Smooth muscle cell (in vitro differentiated cells): ENCODE data around the gene ACSL6. TPM values are rescaled to one million over a fixed set of nuclear protein-coding genes. Genes with fewer than 3 reads are reported as not detected.

Experiments
- DNase-seq: peaks from one replicate; lab custom pipeline; 2025; ENCODE audit not compliant: unreplicated experiment; lab: John Stamatoyannopoulos, UW
- H2AFZ ChIP-seq: fragments of 200-600 bp; sonication (generic); 2 replicates; pipeline ENCODE4 v1.6.0; 2016; ENCODE audit warnings: antibody characterized with exemption, low read depth, mild to moderate bottlenecking
- H3F3A ChIP-seq: fragments of 200-600 bp; sonication (generic); 2 replicates; pipeline ENCODE4 v1.6.0; 2017; ENCODE audit warnings: antibody characterized with exemption, low read depth
- H3K27ac ChIP-seq: fragments of 200-600 bp; sonication (generic); 2 replicates; pipeline ENCODE4 v1.5.1; 2016; ENCODE audit warnings: low read depth, mild to moderate bottlenecking
- H3K27me3 ChIP-seq: fragments of 200-600 bp; sonication (generic); 2 replicates; pipeline ENCODE4 v1.6.1; 2016; ENCODE audit warnings: low read depth, mild to moderate bottlenecking
- H3K36me3 ChIP-seq: fragments of 200-600 bp; sonication (generic); 2 replicates; pipeline ENCODE4 v1.5.1; 2016; ENCODE audit warnings: low read depth
- H3K4me1 ChIP-seq: fragments of 200-600 bp; sonication (generic); 2 replicates; pipeline ENCODE4 v1.5.1; 2016; ENCODE audit warnings: low read depth
- H3K4me2 ChIP-seq: fragments of 200-600 bp; sonication (generic); 2 replicates; pipeline ENCODE4 v1.6.0; 2016; ENCODE audit warnings: mild to moderate bottlenecking
- H3K4me3 ChIP-seq: fragments of 200-600 bp; sonication (generic); 2 replicates; pipeline ENCODE4 v1.5.1; 2016; ENCODE audit warnings: mild to moderate bottlenecking
- H3K79me2 ChIP-seq: fragments of 200-600 bp; sonication (generic); 2 replicates; pipeline ENCODE4 v1.6.0; 2016; ENCODE audit warnings: low read depth, mild to moderate bottlenecking
- H3K9ac ChIP-seq: fragments of 200-600 bp; sonication (generic); 2 replicates; pipeline ENCODE4 v1.6.0; 2016; ENCODE audit warnings: low read depth
- H3K9me3 ChIP-seq: fragments of 200-600 bp; sonication (generic); replicated peaks from 2 replicates; pipeline ENCODE4 v1.5.1; 2016; ENCODE audit warnings: low read depth
- H4K20me1 ChIP-seq: fragments of 200-600 bp; sonication (generic); 2 replicates; pipeline ENCODE4 v1.6.0; 2016; ENCODE audit warnings: low read depth
- WGBS: methylation state at CpG from one replicate; pipeline ENCODE4 v1.1.7; 2016; ENCODE audit warnings: low lambda C conversion rate; 5-methylcytosine and 5-hydroxymethylcytosine counted together
- polyA plus RNA-seq: library from polyadenylated mRNA; unstranded; fragments of >200 nt; fragmentation: Nextera tagmentation; extraction: Ambion mirVana; gene quantifications from 2 replicates; pipeline ENCODE4 v1.2.1, GENCODE V29; 2016
- total RNA-seq: library from RNA; depleted of rRNA; stranded (reverse); fragments of >200 nt; gene quantifications from 2 replicates; pipeline ENCODE4 v1.2.3, GENCODE V29; 2014
- TF ChIP-seq, protein P1 (sequence below): fragments of 200-600 bp; sonication (generic); IDR thresholded peaks from 2 replicates; pipeline ENCODE4 v1.5.1; 2017; ENCODE audit warnings: borderline replicate concordance, mild to moderate bottlenecking, antibody characterized with exemption; ENCODE audit not compliant: insufficient read depth, poor library complexity, severe bottlenecking

Gene ACSL6
- total and polyA plus RNA-seq, 2 experiments from 2014 or later = not detected

DNA sequence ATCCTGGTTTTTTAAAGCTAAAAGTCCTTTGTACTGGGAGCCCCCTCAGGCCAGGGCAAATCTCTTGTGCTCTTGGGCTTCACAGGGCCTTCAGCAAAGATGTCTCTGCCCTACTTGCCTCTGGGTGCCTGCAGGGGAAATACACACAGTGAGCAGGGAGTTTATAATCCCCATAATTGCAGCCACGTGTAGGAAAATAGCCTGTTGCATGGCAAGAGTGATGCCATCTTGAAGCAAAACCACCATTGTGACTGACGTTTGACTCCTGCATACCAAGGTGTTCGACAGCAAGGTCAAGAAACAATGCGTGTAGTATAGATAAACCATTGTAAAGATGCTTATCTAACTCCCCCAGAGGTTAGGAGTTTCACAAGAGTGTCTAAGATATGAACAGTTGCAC, 37.6 kb upstream of the ACSL6 start:
- TF ChIP-seq, protein P1, sequence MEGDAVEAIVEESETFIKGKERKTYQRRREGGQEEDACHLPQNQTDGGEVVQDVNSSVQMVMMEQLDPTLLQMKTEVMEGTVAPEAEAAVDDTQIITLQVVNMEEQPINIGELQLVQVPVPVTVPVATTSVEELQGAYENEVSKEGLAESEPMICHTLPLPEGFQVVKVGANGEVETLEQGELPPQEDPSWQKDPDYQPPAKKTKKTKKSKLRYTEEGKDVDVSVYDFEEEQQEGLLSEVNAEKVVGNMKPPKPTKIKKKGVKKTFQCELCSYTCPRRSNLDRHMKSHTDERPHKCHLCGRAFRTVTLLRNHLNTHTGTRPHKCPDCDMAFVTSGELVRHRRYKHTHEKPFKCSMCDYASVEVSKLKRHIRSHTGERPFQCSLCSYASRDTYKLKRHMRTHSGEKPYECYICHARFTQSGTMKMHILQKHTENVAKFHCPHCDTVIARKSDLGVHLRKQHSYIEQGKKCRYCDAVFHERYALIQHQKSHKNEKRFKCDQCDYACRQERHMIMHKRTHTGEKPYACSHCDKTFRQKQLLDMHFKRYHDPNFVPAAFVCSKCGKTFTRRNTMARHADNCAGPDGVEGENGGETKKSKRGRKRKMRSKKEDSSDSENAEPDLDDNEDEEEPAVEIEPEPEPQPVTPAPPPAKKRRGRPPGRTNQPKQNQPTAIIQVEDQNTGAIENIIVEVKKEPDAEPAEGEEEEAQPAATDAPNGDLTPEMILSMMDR = no peak
- WGBS = 61% methylated on average over 4 of the region's 4 CpGs
- H3K27me3 ChIP-seq = no peaks in the 10 kb centered on the region
- no peak overlapping the region for H3K9ac ChIP-seq
- no peak overlapping the region for H3K4me3 ChIP-seq
- H4K20me1 ChIP-seq = no peaks in the 10 kb centered on the region
- no peak overlapping the region for H3K27ac ChIP-seq
- no peak for DNase-seq
- H2AFZ ChIP-seq = no peak overlapping the region
- no peaks in the 10 kb centered on the region for H3K79me2 ChIP-seq
- no peak overlapping the region for H3K4me2 ChIP-seq
- H3K4me1 ChIP-seq = no peaks in the 10 kb centered on the region
- no peaks in the 10 kb centered on the region for H3K9me3 ChIP-seq
- H3F3A ChIP-seq = no peaks in the 10 kb centered on the region
- no peaks in the 10 kb centered on the region for H3K36me3 ChIP-seq

DNA sequence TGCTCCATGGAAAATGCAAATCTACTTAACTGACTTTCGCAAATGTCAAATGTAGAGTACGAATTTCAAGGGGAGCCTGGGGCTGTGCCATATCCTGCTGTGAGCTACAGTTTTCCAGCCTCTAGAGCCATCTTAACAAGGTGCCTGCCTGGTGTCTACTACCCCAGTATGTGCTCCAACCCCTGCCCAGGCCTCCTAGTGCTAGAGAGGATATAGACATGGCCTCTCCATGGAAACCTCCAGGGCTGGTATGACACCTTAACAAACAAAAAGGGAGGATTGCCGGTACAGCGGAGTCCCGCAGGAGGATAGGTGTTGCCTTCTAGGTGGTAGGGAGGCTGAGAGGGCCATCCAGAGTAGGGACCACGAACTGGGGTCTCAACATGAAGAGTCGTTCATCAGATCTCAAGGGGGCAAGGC, 35.4 kb upstream of the ACSL6 start:
- H3K79me2 ChIP-seq = no peaks in the 10 kb centered on the region
- H3K4me3 ChIP-seq = no peak overlapping the region
- H3K9me3 ChIP-seq = no peaks in the 10 kb centered on the region
- H3K4me2 ChIP-seq = no peak overlapping the region
- WGBS = 86% methylated on average over 7 of the region's 7 CpGs
- no peak overlapping the region for H3K27ac ChIP-seq
- no peak for DNase-seq
- no peaks in the 10 kb centered on the region for H4K20me1 ChIP-seq
- peaks cover 7% of the 10 kb centered on the region for H3K27me3 ChIP-seq
- H3F3A ChIP-seq = no peaks in the 10 kb centered on the region
- no peaks in the 10 kb centered on the region for H3K36me3 ChIP-seq
- no peak overlapping the region for H2AFZ ChIP-seq
- H3K4me1 ChIP-seq = no peaks in the 10 kb centered on the region
- TF ChIP-seq, protein P1 = no peak
- H3K9ac ChIP-seq = no peak overlapping the region

DNA sequence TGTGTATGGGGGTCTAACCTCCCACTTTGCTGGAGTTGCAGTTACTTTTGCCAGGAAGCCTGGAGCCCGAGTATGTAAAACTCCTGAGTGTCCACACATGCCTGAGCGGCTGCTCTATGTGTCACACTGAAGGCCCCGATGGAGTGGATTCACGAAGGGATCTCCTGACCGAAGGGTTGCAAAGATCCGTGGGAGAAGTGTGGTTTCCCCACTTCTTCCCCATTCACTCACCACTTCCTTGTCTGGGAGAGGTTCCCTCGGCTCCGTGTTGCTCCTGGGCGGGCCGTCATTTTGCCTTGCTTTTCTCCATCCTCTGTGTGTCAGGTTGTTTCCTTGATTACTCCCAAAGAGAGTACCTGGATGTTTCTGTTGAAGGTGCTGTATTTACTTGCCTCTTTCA, 32.7 kb upstream of the ACSL6 start:
- Histone ChIP-seq H4K20me1 (no peaks in the 10 kb centered on the region), H3K4me1 (no peaks in the 10 kb centered on the region), H2AFZ (no peak overlapping the region), H3K36me3 (no peaks in the 10 kb centered on the region), H3K9ac (no peak overlapping the region), H3K27ac (no peak overlapping the region), H3K9me3 (no peaks in the 10 kb centered on the region), H3K27me3 (peaks cover 10% of the 10 kb centered on the region), H3F3A (no peaks in the 10 kb centered on the region), H3K79me2 (no peaks in the 10 kb centered on the region), H3K4me2 (no peak overlapping the region), H3K4me3 (no peak overlapping the region)
- TF ChIP-seq, protein P1 = no peak
- 93% methylated on average over 10 of the region's 10 CpGs for WGBS
- no peak for DNase-seq

DNA sequence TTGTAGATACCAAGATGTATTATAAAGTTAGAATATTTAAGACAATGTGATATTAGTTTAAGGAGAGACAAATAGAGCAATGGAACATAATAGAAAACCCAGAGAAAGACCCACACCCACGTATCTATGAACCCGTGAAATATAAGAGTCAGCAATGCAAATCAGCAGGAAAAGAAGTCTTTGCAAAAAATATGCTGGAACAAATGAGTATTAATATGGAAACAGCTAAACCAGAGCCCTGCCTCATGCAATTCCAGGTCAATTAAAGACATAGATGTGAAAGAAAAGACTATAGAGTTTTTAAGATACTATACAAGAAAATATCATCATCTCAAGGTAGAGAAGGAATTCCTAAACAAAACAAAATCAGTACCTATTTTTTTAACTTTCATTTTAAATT, 25.9 kb upstream of the ACSL6 start:
- no peak for DNase-seq
- no peaks in the 10 kb centered on the region for H3K9me3 ChIP-seq
- H3F3A ChIP-seq = no peaks in the 10 kb centered on the region
- no peaks in the 10 kb centered on the region for H3K4me1 ChIP-seq
- TF ChIP-seq, protein P1 = no peak
- H3K4me2 ChIP-seq = no peak overlapping the region
- no peaks in the 10 kb centered on the region for H3K79me2 ChIP-seq
- H3K27me3 ChIP-seq = peaks cover 13% of the 10 kb centered on the region
- H3K36me3 ChIP-seq = no peaks in the 10 kb centered on the region
- H4K20me1 ChIP-seq = no peaks in the 10 kb centered on the region
- WGBS = 51% methylated on average over 2 of the region's 2 CpGs
- no peak overlapping the region for H3K4me3 ChIP-seq
- no peak overlapping the region for H3K27ac ChIP-seq
- H2AFZ ChIP-seq = no peak overlapping the region
- H3K9ac ChIP-seq = no peak overlapping the region
